ENCODE results near the gene SLX9.

DNA sequence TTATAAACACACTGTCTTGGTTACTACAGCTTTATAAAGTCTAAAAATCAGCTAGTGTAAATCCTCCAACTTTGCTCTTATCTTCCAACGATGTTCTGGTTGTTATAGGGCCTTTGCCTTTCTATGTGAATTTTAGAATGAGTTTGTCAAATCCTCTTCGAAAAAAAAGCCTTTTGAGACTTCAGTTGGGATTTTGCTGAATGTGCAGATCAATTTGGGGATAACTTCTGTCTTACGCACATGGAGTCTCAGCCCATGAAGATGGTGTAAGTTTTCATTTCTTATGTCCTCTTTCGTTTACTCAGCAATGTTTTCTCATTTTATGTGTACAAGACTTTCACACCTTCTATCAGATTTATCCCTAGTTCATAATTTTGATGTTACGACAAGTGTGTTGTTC is 69.8 kb downstream of the SLX9 start:
- TF ChIP-seq CTCF (conservative IDR thresholded peaks at IDR 0.05; ENCODE audit: low read length) (no peak), EZH2phosphoT487 (IDR thresholded peaks at IDR 0.05; ENCODE audit: borderline replicate concordance, low read depth, low read length) (no peak)
